Measurements from ENCODE around the gene INTS7.
A peak's percentile ranks its signal among the peaks of the same experiment; 100 is the strongest.
"Not testable (repeated sequence)": the region's sequence is repeated elsewhere in the genome, so short reads cannot be mapped to it uniquely, and the experiment has no call there.

INTS7 gene

DNA sequence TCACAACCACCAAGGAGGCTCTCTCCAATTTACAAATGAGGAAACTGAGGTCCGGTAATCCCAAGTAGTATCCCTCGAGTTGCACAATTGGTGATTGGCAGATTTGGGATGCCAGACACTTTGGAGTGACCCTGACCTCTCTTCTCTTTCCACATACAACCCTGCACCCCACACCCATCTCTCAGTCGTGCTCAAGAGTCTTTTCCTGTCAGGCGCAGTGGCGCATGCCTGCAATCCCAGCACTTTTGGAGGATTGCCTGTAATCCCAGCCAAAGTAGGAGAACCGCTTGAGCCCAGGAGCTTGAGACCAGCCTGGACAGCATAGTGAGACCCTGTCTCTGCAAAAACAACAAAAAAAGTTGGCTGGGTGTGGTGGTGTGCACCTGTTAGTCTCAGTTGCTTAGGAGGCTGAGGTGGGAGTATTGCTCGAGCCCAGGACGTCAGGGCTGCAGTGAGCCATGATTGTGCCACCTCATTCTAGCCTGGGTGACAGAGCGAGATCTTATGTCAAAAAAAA, 113.7 kb downstream of the INTS7 start:
- TF ChIP-seq OSR1 (CRISPR knock-in tag; IDR thresholded peaks at IDR 0.05) (no peak), SNAI2 (CRISPR knock-in tag; IDR thresholded peaks at IDR 0.05) (no peak), TCF4 (CRISPR knock-in tag; IDR thresholded peaks at IDR 0.05; ENCODE audit: borderline replicate concordance) (no peak), ZNF565 (CRISPR knock-in tag; conservative IDR thresholded peaks at IDR 0.05; ENCODE audit: low read depth) (no peak)
- TF ChIP-seq, protein P1, sequence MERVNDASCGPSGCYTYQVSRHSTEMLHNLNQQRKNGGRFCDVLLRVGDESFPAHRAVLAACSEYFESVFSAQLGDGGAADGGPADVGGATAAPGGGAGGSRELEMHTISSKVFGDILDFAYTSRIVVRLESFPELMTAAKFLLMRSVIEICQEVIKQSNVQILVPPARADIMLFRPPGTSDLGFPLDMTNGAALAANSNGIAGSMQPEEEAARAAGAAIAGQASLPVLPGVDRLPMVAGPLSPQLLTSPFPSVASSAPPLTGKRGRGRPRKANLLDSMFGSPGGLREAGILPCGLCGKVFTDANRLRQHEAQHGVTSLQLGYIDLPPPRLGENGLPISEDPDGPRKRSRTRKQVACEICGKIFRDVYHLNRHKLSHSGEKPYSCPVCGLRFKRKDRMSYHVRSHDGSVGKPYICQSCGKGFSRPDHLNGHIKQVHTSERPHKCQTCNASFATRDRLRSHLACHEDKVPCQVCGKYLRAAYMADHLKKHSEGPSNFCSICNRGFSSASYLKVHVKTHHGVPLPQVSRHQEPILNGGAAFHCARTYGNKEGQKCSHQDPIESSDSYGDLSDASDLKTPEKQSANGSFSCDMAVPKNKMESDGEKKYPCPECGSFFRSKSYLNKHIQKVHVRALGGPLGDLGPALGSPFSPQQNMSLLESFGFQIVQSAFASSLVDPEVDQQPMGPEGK (CRISPR knock-in tag; IDR thresholded peaks at IDR 0.05; ENCODE audit: borderline replicate concordance): no peak
- TF ChIP-seq, protein P2, sequence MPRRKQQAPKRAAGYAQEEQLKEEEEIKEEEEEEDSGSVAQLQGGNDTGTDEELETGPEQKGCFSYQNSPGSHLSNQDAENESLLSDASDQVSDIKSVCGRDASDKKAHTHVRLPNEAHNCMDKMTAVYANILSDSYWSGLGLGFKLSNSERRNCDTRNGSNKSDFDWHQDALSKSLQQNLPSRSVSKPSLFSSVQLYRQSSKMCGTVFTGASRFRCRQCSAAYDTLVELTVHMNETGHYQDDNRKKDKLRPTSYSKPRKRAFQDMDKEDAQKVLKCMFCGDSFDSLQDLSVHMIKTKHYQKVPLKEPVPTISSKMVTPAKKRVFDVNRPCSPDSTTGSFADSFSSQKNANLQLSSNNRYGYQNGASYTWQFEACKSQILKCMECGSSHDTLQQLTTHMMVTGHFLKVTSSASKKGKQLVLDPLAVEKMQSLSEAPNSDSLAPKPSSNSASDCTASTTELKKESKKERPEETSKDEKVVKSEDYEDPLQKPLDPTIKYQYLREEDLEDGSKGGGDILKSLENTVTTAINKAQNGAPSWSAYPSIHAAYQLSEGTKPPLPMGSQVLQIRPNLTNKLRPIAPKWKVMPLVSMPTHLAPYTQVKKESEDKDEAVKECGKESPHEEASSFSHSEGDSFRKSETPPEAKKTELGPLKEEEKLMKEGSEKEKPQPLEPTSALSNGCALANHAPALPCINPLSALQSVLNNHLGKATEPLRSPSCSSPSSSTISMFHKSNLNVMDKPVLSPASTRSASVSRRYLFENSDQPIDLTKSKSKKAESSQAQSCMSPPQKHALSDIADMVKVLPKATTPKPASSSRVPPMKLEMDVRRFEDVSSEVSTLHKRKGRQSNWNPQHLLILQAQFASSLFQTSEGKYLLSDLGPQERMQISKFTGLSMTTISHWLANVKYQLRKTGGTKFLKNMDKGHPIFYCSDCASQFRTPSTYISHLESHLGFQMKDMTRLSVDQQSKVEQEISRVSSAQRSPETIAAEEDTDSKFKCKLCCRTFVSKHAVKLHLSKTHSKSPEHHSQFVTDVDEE (CRISPR knock-in tag; IDR thresholded peaks at IDR 0.05): no peak
- ATAC-seq: no peak

DNA sequence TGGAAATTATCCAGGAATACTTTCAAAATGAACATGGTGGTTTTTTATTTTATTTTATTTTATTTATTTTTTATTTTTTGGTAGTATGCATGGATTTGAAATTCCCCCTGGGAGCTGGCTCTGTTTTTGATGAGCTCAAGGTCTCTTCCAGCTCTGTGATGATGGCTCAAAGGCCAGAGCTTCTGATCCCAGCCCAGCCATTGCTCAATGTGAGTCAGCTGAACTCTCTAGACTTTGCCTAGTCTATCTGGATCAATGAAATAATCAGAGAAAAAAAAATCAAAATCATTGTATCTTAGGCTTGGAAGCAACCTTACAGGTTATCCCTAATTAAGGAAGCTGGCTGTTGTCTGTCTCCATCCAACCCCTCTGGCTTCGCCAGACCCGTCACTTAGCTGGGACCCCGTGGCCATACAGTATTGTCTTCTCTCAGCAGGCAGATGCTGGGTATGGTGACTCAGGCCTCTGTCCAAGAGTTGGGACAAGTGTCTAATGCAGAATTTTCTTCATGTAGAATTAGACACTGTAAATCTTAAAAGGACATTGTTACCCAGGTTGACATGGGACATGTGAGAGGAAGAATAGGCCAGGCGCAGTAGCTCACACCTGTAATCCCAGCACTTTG, 114.6 kb downstream of the INTS7 start:
- ATAC-seq: peak; percentile 44
- TF ChIP-seq TOX (CRISPR knock-in tag; IDR thresholded peaks at IDR 0.05; ENCODE audit: borderline replicate concordance): no peak
- no peak for TF ChIP-seq ESRRG (CRISPR knock-in tag; IDR thresholded peaks at IDR 0.05)
- no peak for TF ChIP-seq OSR1 (CRISPR knock-in tag; IDR thresholded peaks at IDR 0.05)
- TF ChIP-seq PPARA (CRISPR knock-in tag; IDR thresholded peaks at IDR 0.05; ENCODE audit: borderline replicate concordance): no peak
- TF ChIP-seq TCF4 (CRISPR knock-in tag; IDR thresholded peaks at IDR 0.05; ENCODE audit: borderline replicate concordance): no peak

DNA sequence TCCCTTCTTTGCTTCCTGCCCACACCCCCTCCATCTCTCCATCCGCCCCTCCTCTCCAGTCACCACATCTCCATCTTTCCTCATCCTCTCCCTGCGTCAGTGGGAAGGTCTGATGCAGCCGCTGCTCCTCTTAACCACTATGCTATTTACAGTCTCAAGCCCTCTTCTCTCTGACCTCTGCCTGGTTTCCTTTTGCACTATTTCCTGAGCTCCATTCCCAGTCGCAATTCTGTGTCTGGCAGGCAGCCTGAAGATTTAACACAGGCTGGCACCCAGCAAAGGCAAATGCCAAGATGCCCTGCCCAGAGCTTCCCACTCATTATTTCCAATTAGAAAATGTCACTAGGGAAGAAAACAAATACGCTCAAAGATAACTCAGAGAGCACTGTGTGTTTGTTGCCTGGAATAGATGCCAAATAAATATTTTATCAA, 115.2 kb downstream of the INTS7 start:
- ATAC-seq: peak; percentile 86
- TF ChIP-seq OSR1 (CRISPR knock-in tag; IDR thresholded peaks at IDR 0.05) (no peak), TCF4 (CRISPR knock-in tag; IDR thresholded peaks at IDR 0.05; ENCODE audit: borderline replicate concordance) (no peak), ZNF8 (CRISPR knock-in tag; IDR thresholded peaks at IDR 0.05) (no peak), CSDC2 (CRISPR knock-in tag; IDR thresholded peaks at IDR 0.05) (no peak), RARB (CRISPR knock-in tag; IDR thresholded peaks at IDR 0.05) (no peak), ZFP30 (CRISPR knock-in tag; IDR thresholded peaks at IDR 0.05) (no peak), ZC3H10 (CRISPR knock-in tag; IDR thresholded peaks at IDR 0.05) (no peak), ESRRG (CRISPR knock-in tag; IDR thresholded peaks at IDR 0.05) (no peak), ZNF70 (CRISPR knock-in tag; IDR thresholded peaks at IDR 0.05) (no peak), ZNF565 (CRISPR knock-in tag; conservative IDR thresholded peaks at IDR 0.05; ENCODE audit: low read depth) (no peak), ZFP3 (CRISPR knock-in tag; IDR thresholded peaks at IDR 0.05) (no peak), PPARA (CRISPR knock-in tag; IDR thresholded peaks at IDR 0.05; ENCODE audit: borderline replicate concordance) (no peak), ISL1 (CRISPR knock-in tag; IDR thresholded peaks at IDR 0.05) (no peak), TOX (CRISPR knock-in tag; IDR thresholded peaks at IDR 0.05; ENCODE audit: borderline replicate concordance) (no peak; the same call in 1 of the 2 replicates)
- TF ChIP-seq, protein P2 (CRISPR knock-in tag; IDR thresholded peaks at IDR 0.05): no peak

DNA sequence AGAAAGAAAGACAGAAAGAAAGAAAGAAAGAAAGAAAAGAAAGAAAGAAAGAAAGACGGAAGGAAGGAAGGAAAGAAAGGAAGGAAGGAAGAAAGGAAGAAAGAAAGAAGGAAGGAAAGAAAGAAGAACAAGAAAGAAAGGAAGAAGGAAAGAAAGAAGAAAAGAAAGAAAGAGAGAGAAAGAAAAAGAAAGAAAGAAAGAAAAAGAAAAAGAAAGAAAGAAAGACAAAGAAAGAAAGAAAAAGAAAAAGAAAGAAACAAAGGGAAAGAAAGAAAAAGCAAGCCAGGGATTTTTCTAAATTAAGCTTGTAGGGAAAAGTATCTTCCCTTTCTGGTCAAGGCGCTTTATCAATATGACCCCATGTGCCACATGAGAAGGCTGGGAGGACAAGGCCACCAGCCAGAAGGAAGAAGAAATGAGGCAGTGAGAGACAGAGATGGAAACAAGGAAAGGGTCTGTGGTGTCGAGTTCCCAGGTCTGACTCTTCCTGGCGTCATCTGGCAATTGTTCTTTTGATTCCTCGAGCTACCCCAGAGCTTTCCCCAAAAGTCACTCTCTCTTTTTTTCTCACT, 116.4 kb downstream of the INTS7 start:
- no peak for ATAC-seq
- TF ChIP-seq OSR1 (CRISPR knock-in tag; IDR thresholded peaks at IDR 0.05): no peak
- TF ChIP-seq, protein P2 (CRISPR knock-in tag; IDR thresholded peaks at IDR 0.05): no peak
- TF ChIP-seq ARNTL (CRISPR knock-in tag; IDR thresholded peaks at IDR 0.05; ENCODE audit: borderline replicate concordance, low read depth): no peak
- TF ChIP-seq ZNF8 (CRISPR knock-in tag; IDR thresholded peaks at IDR 0.05): no peak

DNA sequence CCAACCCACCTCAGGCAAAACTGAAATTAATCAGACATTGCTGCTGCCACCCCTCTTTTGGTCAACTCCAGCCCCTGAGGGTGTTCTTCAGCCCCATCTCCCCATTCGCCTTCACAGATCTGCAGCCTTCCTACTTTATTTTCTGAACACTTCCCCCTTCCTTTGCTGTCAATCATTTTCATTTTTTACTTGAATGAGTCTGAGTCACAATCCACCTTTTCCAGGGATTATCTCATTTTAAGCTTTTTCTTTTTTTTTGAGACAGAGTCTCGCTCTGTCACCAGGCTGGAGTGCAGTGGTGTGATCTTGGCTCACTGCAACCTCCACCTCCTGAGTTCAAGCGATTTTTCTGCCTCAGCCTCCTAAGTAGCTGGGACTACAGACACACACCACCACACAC, 118.9 kb downstream of the INTS7 start:
- not testable (repeated sequence) for ATAC-seq

Data from SK-N-SH treated with all-trans-retinoic acid at 6 μM for 48 hours (cell line).